ENCODE results near the gene TPTE2. TPM values are rescaled to one million over a fixed set of nuclear protein-coding genes. Genes with fewer than 3 reads are reported as not detected.
"Not testable (repeated sequence)": the region's sequence is repeated elsewhere in the genome, so short reads cannot be mapped to it uniquely, and the experiment has no call there.

TPTE2 gene
- total and polyA plus RNA-seq, 2 of the 4 experiments (the other 2 are of a cell fraction), result not detected

DNA sequence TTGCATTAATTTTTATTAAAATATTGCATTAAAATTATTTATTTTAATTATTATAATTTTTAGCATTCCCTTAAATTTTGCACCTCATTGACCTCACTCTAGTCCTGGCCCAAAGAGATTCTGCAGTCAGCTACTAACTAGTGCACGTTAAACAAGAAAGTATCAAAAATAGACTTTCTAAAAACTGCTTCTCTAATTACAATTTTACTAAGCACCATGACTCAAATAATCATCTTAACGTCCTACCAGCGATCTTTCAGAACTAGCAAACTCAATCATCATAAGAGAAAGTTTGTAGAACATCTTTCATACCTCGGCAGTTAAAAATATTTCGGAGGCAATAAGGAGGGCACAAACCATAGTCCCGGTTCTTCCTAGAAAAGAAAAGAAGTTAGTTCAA is 123.6 kb downstream of the TPTE2 start:
- H3K9me1 ChIP-seq (ENCODE audit: insufficient read depth, low read length); H4K91ac ChIP-seq (ENCODE audit: insufficient read depth, low read depth, low read length); H3K9ac ChIP-seq (ENCODE audit: low read depth, low read length); H3K4me1 ChIP-seq (ENCODE audit: control insufficient read depth, insufficient read depth, low read length); H3K79me1 ChIP-seq (ENCODE audit: low read depth in 1 of 2, low read length in 2 of 2); H3K56ac ChIP-seq (ENCODE audit: extremely low read depth, insufficient read depth, low read length); H2BK5ac ChIP-seq (ENCODE audit: low read depth, low read length, poor library complexity, severe bottlenecking); H3K4me3 ChIP-seq (ENCODE audit: insufficient read depth, low read depth, low read length); H4K8ac ChIP-seq (ENCODE audit: low read depth in 2 of 2, low read length in 2 of 2); H2BK15ac ChIP-seq (ENCODE audit: low read depth, low read length); H3K23ac ChIP-seq (ENCODE audit: low read depth, low read length); DNase-seq; H2AK5ac ChIP-seq (ENCODE audit: low read depth, low read length); BruUV-seq (replicated peaks); in situ Hi-C loops (cut with MboI; ENCODE audit: low sequenced_read_pairs); H2BK20ac ChIP-seq (ENCODE audit: low read depth, low read length); ATAC-seq (ENCODE audit: low read depth); H2AFZ ChIP-seq (replicated peaks; ENCODE audit: low read length, poor library complexity); H3K27me3 ChIP-seq (ENCODE audit: control insufficient read depth, insufficient read depth, low read length); H3K18ac ChIP-seq (ENCODE audit: low read depth, low read length); H2AK9ac ChIP-seq (replicated peaks; ENCODE audit: low read depth, low read length, poor library complexity); POLR2A ChIA-PET (ENCODE audit: unreplicated experiment); H3K36me3 ChIP-seq (ENCODE audit: control insufficient read depth, insufficient read depth, low read length); H3K27ac ChIP-seq (ENCODE audit: insufficient read depth, low read length); H4K20me1 ChIP-seq (ENCODE audit: insufficient read depth, low read length); dilution Hi-C loops (cut with HindIII; ENCODE audit: low sequenced_read_pairs, unreplicated experiment); H3K4ac ChIP-seq (ENCODE audit: low read depth, low read length); H2BK120ac ChIP-seq (ENCODE audit: low read depth, low read length); CTCF ChIA-PET; H3K9me3 ChIP-seq (ENCODE audit: control insufficient read depth, insufficient read depth, low read length); H3K4me2 ChIP-seq (ENCODE audit: low read depth, low read length); H3K14ac ChIP-seq (replicated peaks; ENCODE audit: low read depth, low read length); intact Hi-C loops (cut with micrococcal nuclease); H4K5ac ChIP-seq (ENCODE audit: low read depth, low read length): not testable (repeated sequence)
- WGBS, 2 experiments (ENCODE audit: extremely low coverage in 2 of 2, insufficient read length in 1 of 2), result no CpG with 5 or more reads among the region's 6 CpGs

DNA sequence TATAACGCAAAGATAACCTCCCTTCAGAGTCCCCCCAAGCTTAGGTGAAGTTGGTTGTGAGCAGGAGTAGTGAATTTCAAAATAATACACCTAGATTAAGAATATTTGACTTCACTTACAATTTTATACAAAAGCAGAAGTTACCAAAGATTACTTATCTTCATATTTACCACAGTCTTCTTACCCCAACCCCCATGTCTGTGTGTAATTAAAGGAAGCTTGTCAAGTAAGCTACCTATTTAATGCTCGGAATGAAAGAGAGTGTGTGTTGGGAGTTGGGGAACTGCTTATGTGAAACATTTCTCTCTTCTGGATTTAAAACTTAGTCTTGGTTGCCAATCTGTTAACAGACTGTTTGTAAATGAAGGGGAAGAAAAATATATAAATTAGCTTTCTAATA is 139.1 kb downstream of the TPTE2 start:
- H3K9me3 ChIP-seq (ENCODE audit: control insufficient read depth, insufficient read depth, low read length); H3K14ac ChIP-seq (replicated peaks; ENCODE audit: low read depth, low read length); H3K9ac ChIP-seq (ENCODE audit: low read depth, low read length); ATAC-seq (ENCODE audit: low read depth); POLR2A ChIA-PET (ENCODE audit: unreplicated experiment); H3K27me3 ChIP-seq (ENCODE audit: control insufficient read depth, insufficient read depth, low read length); H3K36me3 ChIP-seq (ENCODE audit: control insufficient read depth, insufficient read depth, low read length); intact Hi-C loops (cut with micrococcal nuclease); H2BK20ac ChIP-seq (ENCODE audit: low read depth, low read length); dilution Hi-C loops (cut with HindIII; ENCODE audit: low sequenced_read_pairs, unreplicated experiment); H3K4me3 ChIP-seq (ENCODE audit: insufficient read depth, low read depth, low read length); H3K56ac ChIP-seq (ENCODE audit: extremely low read depth, insufficient read depth, low read length); H3K4ac ChIP-seq (ENCODE audit: low read depth, low read length); H2AK5ac ChIP-seq (ENCODE audit: low read depth, low read length); H3K18ac ChIP-seq (ENCODE audit: low read depth, low read length); H3K9me1 ChIP-seq (ENCODE audit: insufficient read depth, low read length); H3K4me2 ChIP-seq (ENCODE audit: low read depth, low read length); H3K27ac ChIP-seq (ENCODE audit: insufficient read depth, low read length); H3K23ac ChIP-seq (ENCODE audit: low read depth, low read length); BruUV-seq (replicated peaks); H2BK120ac ChIP-seq (ENCODE audit: low read depth, low read length); H4K5ac ChIP-seq (ENCODE audit: low read depth, low read length); in situ Hi-C loops (cut with MboI; ENCODE audit: low sequenced_read_pairs); DNase-seq; H2AK9ac ChIP-seq (replicated peaks; ENCODE audit: low read depth, low read length, poor library complexity); H2AFZ ChIP-seq (replicated peaks; ENCODE audit: low read length, poor library complexity); H4K91ac ChIP-seq (ENCODE audit: insufficient read depth, low read depth, low read length); H2BK15ac ChIP-seq (ENCODE audit: low read depth, low read length); CTCF ChIA-PET; H3K4me1 ChIP-seq (ENCODE audit: control insufficient read depth, insufficient read depth, low read length); H4K8ac ChIP-seq (ENCODE audit: low read depth in 2 of 2, low read length in 2 of 2); H2BK5ac ChIP-seq (ENCODE audit: low read depth, low read length, poor library complexity, severe bottlenecking); H4K20me1 ChIP-seq (ENCODE audit: insufficient read depth, low read length); H3K79me1 ChIP-seq (ENCODE audit: low read depth in 1 of 2, low read length in 2 of 2): not testable (repeated sequence)
- no CpG with 5 or more reads among the region's 2 CpGs for WGBS, 2 experiments (ENCODE audit: extremely low coverage in 2 of 2, insufficient read length in 1 of 2)

All from IMR-90 (cell line).